Gastrocnemius medialis (tissue), 4 donors: ENCODE results near the gene ZNF654.

Source experiments
- CTCF ChIP-seq, 5 experiments: fragments of 450-650 bp in 3 of 5; fragments of 200-600 bp in 2 of 5; sonication (generic) in 2 of 5; IDR thresholded peaks in 4 of 5; conservative IDR thresholded peaks in 1 of 5; 1 replicate in 4 of 5; 2 replicates in 1 of 5; pipeline ENCODE4 v1.5.1; 2016 to 2019; ENCODE audit warnings: antibody characterized with exemption in 5 of 5, mild to moderate bottlenecking in 3 of 5, moderate library complexity in 3 of 5
- POLR2A ChIP-seq, 2 donors: fragments of 450-650 bp; IDR thresholded peaks; one replicate each; pipeline ENCODE4 v1.6.1; 2017; ENCODE audit warnings: antibody characterized with exemption in 2 of 2, mild to moderate bottlenecking in 2 of 2, moderate library complexity in 2 of 2

- TF ChIP-seq CTCF (IDR thresholded peaks at IDR 0.05 in 4 of 5, conservative IDR thresholded peaks at IDR 0.05 in 1 of 5) = no peak
- no peak for TF ChIP-seq POLR2A (IDR thresholded peaks at IDR 0.05)
These were observed 78.8 kb downstream of the ZNF654 start for GRCh38 chr3:88137836-88138235.
